Inferior parietal cortex (tissue), 1 donor: Measurements from ENCODE around the gene MTA3.

Experiments
- DNase-seq: peaks from one replicate; pipeline ENCODE4 v3.0.0-alpha.2; 2016; ENCODE audit errors: extremely low spot score

Gene MTA3

DNA sequence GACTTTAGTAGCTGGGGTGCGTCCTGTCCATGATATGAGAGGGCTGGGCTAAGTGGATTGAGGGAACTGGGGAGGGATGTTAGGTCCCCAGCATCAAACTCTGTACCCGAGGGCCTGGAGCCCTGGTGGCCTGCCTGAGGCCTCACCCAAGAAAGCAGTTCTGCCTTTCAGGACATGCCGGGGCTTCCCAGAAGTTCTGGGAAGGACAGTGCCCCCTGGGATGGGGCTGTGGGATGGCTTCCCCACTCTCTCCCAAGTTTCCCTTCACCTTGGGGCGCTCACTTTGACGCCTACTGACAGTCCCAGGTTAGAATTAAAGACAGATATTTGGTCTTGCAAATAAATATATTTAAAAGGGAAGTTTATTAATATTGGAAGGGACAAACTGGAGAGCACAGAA, 193.7 kb downstream of the MTA3 start:
- no peak for DNase-seq

DNA sequence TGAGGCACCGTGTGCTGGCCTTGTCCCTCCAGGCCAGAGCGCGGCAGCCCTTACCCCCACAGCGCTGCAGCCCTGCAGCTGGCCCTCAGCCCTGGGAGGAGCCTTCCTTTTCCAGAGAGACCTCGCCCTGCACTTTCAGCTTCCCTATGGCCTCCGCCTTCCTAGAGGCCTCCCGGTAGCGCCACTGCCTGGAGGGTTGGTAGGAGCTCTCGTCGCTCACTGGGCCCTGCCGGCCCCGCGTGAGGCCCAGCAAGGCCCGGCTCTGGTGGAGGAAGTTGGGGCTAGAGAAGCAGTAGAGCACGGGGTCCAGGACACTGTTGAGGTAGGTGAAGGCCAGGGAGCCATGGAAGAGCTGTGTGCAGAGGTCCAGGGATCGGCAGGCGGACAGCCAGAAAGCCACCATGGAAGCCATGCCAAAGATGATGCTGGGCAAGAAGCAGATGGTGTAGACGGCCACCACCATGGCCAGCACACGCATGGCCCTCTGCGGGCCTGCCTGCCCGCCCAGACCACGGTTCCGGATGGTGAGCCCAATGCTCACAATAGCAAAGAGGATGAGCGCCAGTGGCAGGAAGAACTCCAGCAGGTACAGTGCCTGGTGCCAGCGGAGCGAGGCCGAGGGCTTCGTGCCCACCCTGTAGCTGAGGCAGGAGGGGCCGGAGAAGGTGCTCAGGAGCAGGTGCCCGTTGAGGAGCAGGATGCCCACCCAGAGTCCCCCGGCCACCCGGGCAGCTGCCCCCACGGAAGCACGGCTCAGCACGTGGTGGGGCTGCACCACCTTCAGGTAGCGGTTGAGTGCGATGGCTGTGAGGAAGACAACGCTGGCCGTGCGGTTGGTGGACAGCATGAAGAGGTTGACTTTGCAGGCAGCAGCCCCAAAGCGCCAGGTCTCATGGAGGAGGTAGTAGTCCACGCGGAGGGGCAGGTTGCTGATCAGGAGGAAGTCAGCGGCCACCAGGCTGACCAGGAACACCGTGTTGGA, 194.7 kb downstream of the MTA3 start:
- no peak for DNase-seq

DNA sequence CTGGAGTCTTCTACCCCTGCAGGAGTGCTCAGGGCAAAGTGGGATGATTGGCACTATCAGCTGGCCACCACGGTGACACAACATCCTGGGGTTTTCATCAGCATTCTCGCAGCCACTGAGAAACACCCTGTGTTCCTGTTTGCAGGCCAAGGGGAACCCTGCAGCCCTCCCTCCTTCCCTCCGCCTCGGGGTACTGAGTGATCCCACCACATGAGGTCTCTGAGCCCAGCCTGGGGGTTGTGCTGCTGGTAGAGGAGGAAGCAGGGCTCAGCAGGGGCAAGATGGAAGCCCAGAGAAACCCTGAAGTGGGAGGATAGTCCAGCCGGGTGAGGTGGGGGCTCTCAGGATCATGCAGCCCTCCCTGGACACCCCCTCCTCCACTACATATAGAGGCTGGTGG, 195.7 kb downstream of the MTA3 start, which contains the start of gene OXER1:
TSS of gene OXER1 (minus strand) at position 40 of the 400 bp plus-strand sequence. CDS start 73 bp downstream, outside the sequence.
- no peak for DNase-seq

DNA sequence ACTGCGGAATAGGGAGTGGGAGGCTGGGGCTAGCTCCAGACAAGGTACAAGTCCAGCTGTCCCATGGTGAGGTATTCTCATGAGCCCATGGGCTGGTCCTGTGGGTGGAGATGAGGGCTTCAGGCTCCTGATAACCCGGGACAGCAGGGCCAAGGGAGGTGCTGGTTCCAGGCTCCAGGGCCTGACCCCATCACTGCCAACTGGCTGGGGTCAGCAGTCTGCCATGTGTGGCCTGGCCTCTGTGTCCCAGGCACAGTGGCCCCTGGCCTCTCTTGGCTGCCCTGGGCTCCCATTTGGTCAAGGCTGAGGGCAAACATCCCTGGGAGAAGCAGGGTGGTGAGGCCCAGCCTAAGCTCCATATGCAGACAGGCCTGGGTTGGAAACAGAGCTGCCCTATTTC, 196.5 kb downstream of the MTA3 start:
- no peak for DNase-seq

DNA sequence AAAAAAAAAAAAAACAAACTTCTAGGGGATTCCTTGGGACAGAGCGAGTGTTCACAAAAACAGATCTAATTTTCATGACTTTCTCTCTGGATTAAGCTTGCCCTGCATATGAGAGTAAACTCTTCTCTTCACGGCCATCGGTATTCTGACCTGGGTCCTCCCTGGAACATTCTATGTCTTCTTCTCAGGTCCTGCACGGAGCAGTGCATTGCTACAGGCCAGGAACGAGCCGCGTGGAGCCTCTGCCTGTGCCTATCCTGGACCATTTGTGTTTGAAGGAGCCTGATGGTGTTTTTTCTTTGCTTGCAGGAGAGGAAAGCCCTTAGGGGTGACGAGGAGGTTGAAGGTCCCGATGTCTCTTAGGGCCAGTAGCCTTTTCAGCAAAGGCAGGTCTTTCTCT, 197.3 kb downstream of the MTA3 start:
- no peak for DNase-seq

DNA sequence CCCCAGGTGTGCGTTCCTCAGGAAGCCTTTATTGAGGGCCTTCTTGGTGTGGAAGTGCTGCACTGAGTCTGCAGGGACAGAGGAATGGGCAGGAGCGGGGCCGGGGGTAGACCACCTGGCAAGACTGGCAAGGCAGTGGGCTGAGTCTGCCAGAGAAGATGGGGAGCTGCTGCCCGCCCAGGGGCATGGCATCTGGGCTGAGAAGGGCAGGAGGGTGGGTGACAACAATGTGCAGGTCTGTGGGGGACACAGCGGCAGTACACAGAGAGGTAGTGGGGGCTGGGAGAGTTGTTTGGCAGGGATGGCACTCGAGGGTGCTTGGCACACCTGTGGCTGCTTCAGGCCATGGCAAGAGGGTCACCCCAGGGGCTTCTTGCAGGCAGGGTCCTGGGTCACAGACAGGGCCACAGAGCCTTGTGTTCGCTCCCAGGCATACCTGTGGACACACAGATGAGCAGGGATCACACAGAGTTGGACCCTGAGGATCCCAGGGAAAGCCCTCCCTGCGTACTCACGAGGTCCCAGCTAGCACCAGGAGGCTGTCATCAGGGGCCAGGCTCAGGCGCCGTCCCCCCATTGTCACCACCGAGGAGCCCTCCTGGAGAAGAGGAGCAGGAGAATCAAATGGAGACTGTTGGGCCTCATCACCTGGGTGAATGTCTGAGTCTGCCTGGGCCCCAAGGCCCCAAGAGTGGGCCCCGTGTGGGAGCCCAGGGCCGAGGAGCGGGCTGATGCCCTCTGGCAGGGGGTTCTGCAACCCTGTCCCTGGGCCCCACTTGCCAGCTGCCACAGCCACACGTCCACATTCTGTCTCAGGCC, 198.9 kb downstream of the MTA3 start:
- no peak for DNase-seq

DNA sequence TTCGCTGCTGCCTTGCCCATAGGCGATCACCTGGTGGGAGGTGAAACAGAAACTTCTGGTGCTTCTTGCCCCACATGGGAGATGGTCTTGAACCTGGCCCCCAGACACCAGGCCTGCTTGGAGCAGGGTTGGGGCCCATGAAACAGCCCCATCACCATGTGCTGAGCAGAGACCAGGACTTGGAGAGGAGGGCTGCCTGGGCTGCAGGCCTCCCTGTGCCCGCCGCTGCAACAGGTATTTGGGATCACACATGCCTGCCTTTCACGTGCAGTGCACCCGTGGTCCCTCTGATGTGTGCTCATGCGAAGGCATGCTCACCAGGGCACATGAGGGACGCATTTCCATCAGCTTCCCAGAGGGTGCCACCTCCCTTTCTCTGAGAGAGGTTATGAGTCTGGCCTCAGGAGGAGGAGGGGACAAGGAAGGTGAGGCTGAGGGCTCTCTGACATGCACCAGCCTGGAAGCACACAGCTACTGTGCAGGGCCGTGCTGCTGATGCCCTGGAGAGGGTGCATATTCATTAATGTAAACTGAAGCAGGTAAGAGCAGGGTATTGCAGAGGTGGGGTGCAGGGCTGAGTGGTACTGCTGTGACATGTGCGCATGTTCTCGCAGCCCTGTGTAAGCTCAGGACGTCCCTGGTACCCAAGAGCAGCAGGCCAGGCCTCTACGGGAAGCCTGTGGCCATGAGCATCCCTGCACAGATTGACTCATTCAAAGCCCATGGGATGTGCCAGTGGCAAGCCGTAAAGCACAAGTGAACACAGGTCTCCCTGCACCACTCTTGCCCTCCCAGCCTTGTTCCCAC, 199.7 kb downstream of the MTA3 start:
- DNase-seq: no peak

DNA sequence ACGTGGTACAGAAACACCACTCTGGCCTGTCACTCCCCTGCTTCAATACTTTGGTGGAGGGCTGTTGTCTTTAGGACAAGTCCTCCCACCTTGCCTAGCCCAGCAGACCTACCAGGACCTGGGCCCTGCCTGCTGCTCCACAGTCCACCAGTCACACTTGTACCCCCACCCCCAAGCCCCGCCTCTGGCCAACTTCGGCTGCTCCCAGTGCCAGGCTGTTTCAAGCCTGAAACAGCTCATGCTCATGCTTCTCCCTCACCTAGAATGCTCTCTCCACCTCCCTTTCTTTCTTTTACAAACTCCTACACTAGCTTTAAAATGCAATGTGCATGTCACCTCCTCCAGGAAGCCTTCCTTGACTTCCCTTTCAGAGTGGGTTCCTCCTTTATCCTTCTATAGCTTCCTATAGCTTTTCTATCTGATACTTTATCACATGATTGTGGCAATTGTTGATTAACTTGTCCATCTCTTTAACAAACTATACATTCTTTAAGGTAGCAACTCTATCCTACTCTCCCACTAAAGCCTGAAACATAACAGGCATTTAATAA, 200.3 kb downstream of the MTA3 start:
- no peak for DNase-seq

DNA sequence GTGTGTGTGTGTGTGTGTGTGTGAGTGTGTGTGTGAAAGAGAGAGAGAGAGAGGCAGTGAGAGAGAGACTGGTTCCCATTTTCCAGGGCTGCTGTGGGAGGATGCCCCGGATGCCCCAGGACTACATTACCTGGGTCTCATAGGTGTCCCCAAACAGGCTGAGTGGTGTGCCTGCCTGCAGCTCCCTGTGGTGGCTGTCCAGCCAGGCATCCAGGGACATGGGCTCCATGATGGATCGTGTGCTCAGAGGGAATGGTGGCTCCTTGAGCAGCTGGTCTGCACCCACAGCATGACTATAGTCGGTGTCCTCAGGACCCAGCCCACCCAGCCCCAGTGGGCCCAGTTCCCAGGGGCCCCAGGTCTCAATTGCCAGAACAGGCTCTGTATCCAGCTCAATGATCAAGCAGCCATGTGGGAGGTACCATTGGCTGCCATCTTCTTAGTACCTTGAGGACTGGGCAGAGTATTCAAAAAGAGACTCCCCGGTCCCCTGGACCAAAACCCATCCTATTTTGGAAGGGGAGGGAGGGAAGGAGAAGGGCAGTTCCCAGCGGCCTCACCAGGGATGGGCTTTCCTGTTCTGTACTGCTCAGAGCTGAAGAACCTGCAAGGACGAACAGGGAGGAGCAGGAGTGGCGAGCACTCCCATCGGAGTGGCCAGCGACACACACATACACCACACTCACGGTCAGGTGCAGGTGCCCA, 201.3 kb downstream of the MTA3 start:
- DNase-seq: no peak

DNA sequence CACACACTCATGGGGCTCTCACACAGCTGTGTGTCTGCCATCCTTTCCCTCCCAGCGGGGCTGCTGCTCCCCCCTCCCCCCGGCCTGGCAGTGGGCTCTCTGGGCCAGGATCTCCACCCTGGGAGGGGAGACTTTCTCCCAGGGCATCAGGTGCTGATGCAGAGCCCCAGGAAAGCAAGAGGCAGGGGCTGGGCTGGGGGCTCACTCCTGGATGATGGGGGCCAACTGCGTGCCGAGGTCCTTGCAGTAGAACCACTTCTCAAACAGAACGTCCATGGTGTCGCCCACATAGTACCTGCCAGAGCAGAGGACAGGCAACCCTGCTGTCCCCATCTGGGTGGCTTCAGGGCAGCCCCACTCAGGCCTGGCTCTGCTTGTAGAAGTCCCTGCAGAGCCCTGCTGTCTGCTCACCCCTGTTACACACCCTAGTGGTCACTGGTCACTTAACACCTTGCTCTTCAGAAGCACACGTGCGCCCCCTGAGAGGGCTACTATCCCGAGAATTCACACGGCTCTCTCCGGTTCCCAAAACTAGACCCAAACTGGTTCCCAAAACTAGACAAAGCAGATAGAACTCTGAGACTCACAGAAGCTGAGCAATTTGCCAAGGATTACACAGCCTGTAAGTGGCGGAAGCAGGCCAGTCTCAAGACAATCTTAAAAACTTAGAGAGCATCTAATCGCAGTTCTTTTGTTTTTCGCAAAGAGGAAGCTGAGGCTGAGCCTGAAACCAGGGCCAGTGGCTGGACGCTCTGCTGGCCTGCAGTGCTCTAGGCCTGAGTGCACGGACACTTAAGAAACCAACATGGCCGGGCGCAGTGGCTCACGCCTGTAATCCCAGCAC, 202.1 kb downstream of the MTA3 start:
- DNase-seq: peak; percentile 50

DNA sequence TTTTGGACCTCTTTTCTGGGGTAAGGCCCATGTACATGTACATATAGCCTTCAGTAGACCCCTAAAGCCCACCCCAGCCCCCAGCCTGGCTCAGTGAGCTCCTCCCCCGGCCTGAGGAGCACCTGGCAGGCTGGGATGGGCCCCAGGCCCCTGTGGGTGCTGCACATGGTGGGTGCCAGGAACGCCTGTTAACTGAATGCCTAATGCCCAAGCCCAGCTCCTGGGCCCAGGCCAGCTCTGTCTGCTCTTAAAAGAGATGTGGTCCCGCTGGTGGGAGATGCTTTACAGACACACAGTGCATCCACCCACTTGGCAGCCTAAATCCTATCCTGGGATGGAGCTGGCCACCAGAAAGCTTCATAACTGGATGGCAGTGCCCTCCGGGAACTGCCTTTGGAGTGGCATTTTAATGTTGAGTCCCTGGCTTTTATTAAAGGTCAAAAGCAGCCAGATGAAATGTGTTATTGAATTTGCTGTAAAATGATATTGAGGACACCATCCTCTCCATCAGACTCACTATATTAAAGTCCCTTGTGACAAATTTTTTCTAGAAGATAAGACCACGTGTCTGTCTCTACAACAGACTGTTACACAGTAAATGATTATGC, 203.2 kb downstream of the MTA3 start:
- no peak for DNase-seq

DNA sequence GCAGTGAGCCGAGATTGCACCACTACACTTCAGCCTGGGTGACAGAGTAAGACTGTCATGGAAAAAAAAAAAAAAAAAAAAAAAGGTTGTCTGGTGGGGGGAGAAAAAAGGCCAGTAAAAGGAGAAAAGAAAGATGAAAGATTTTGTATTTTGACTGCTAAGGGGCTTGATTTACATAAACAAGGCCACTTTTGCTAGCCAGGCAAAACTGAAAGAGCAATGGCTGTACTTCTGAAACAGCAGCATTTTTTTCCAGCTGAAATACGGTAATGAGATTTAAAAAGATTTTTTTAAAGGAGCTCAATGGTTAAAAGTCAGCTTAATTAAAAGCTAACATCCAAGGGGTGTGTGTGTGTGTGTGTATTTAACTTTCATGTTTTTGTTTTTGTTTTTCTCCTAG, 206.8 kb downstream of the MTA3 start:
- no peak for DNase-seq

DNA sequence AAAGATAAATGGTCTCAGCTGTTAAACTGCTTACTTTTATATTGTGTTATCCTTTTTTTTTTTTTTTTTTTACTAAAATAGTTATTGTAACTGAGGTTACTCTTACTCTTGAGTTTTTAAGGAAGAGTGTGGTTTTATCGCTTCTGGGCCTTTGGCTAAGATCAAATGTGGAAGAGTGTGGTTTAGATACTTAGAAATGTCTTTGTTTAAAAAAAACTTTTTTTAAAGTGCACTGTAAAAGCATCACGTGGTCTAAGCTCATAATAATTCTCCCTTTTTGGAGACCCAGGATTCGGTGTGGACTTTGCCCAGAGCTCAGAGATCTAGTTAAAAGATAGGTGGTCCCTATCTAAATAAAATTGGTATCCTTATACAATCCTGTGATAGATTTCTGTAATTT, 207.4 kb downstream of the MTA3 start:
- no peak for DNase-seq

DNA sequence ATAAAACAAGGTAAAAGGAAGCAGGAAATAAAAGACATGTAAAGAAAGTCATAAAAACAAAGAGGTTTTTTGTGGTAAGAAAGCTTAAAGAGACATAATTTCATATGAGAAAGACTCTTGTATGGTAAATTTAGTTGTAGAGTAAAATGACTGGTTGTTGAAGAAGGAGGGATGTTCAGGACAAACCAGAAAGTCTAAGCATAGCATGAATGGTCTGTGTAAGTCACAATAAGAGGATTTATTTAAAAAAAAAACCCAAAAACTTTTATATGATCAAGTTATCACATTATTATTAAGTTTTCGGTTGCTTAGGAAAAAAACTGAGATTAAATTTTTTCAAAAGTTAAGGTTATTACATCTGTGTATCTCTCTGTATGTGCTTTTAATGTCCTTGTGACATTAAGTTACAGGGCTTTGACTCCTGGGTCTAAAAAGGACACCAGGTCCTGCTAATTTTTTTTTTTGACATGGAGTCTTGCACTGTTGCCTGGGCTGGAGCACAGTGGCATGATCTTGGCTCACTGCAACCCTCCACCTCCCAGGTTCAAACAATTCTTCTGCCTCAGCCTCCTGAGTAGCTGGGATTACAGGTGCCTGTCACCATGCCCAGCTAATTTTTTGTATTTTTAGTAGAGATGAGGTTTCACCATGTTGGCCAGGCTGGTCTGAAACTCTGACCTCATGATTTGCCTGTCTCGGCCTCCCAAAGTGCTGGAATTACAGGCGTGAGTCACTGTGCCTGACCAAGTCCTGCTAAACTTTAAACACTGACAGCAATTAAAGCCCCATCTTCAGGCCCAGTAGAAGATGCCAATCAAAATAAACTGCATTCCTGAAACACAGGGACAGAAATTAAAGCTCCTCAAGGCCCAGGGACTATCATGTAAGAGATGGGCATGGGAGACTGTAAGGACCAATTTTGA, 209.7 kb downstream of the MTA3 start:
- no peak for DNase-seq

DNA sequence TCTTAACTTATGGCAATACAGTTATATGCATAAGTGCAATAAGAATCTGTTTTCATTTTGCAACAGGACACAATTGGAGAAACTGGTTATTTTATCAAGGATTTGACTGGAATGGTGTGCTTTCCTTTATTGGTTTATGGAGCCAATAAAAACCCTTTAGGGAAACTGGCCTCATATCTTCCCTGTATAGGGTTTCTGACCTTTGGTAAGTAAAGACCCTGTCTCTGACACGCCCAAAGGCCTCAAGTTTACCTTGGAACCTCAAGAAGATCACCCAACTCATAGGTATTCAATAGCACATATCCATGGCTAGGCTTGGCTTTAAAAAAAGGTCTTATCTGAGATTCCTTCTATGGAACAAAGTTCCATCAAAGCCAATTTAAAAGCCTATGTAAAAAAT, 212.7 kb downstream of the MTA3 start:
- no peak for DNase-seq

DNA sequence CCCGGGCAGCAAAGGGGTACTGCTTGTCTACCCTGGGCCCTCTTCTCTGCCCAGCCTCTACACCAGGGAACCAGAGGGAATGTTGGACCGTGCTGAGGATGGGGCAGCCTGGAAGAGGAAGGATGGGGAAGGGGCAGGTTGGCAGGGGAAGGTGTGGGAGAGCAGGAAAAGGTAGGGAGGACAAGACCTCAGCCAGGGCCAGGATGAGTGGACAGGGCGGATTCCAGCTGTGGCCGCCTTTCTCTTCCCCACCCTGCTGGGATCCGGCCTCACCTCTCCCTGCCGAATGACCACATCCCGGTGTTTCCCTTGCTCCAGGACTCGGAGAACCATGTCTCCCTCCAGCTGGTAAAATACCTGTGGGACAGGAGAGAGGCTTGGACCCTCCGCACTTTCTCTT, 215.1 kb downstream of the MTA3 start:
- no peak for DNase-seq

DNA sequence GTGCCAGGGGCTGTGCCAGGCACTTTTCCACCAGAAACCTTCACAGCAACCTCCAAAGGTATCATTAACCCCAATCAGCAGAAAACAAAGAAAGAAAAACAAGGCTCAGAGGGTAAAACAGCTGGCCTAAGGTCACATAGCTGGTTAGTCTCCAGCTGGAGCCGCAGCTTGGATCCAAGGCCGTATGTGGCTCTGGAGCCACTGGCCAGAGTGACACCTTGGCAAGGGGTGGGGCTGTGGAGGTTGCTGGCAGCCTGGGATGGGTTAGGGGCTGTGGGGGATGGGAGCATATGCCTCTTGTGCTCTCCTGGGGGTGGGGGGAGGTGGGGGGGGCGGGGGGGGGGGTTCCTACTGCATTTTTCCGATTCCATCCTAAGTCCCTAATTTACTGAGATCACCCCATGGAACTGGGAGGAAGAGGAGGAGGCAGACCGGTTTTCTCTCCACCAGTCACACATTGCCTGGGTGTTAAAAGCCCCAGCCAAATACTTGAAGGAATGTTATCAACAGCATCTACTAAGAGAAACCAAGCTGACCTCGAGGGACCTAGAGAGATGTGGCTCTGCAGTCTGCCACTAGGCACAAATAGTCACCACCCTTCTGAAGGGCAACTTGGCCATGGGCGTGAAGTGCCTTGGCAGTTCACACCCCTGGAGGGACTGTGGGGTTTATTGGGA, 215.9 kb downstream of the MTA3 start:
- DNase-seq: no peak
